GM18511 (cell line): ENCODE measurements around the gene TMEM175.

Experiments used
- ATAC-seq: cut with Tn5 transposase; IDR thresholded peaks from one replicate; pipeline ENCODE4 v1.9.1; 2021; ENCODE audit warnings: mild to moderate bottlenecking, moderate library complexity; ENCODE audit not compliant: unreplicated experiment

The TMEM175 gene

DNA sequence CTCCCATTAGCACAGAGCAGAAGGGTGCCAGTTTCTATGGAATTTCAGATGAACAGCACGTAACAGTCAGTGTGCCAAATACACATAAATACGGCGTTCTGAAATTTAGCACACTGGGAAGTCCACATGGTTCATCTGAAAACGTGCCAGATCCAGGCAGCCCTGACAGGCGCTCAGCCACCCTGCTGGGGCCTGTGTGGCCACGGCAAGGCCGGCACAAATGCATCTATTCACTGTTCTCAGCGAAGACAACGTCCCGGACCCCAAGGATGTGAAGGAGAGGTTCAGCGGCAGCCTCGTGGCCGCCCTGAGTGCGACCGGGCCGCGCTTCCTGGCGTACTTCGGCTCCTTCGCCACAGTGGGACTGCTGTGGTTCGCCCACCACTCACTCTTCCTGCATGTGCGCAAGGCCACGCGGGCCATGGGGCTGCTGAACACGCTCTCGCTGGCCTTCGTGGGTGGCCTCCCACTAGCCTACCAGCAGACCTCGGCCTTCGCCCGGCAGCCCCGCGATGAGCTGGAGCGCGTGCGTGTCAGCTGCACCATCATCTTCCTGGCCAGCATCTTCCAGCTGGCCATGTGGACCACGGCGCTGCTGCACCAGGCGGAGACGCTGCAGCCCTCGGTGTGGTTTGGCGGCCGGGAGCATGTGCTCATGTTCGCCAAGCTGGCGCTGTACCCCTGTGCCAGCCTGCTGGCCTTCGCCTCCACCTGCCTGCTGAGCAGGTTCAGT lies 25.5 kb downstream of the TMEM175 start:
- no peak for ATAC-seq

GRCh38 chr4:958314-958665 lies 26.0 kb downstream of the TMEM175 start:
- ATAC-seq, result no peak

DNA sequence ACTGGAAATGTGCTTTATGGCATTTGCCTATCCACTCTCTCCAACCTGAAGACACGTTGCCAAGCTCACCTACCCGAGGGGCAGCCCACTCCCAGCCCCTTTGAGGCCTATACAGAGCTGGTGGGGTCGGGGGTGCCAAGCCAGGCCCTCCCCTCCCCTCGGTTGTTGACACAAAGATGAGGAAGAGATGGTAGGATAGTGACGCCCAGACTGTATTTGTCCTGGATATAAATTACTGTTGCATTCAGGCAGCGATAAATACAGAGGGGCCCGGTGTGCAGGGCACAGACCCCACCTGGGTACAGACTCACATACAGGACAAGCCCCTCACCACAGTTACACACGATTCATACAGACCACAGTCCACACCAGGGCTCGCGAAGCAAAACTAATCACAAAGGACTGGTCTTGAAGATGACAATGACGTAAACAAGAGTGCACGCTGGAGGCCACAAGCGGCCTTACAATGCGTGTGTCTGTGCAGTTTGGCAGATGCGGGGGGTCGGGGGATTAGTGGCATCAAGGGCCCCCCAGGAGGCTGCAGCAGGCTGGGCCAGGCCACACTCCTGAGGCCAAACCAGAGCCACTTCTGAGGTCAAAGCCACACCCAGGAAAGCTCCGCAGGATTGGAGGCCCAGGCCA lies 26.6 kb downstream of the TMEM175 start:
- no peak for ATAC-seq

- no peak for ATAC-seq
These were observed 27.3 kb downstream of the TMEM175 start for GRCh38 chr4:959338-960139.

GRCh38 chr4:960140-960635 lies 27.9 kb downstream of the TMEM175 start:
- ATAC-seq, result no peak

DNA sequence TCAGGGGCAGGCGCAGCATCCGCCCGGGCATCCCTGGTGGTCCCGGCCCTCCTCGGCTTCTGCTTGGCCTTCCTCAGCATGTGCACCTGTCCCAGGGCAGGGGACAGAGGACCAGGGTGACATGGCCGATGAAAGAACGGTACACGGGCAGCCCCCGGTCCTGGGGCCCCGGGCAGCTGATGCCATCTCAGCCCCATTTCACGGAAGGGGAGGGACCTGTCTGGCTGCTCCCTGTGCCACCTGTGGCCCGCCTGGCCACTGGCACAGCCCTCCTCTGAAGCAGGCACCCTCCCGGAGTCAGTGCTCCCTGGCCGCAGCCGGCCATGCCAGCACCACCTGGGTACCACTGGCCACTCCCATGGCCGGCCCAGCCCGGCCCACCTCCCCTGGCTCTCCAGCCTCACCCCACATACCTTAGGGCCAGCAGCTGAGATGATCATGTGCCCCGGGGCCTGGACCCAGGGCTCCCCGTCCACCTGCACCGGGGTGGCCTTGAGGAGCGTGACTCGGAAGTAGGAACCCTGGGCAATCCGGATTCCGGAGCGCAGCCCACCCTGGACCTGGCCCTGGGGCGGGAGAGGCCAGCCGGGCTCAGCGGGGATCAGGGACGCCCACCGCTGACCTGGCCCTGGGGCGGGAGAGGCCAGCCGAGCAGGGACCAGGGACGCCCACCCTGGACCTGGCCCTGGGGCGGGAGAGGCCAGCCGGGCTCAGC lies 28.5 kb downstream of the TMEM175 start:
- ATAC-seq, result no peak

DNA sequence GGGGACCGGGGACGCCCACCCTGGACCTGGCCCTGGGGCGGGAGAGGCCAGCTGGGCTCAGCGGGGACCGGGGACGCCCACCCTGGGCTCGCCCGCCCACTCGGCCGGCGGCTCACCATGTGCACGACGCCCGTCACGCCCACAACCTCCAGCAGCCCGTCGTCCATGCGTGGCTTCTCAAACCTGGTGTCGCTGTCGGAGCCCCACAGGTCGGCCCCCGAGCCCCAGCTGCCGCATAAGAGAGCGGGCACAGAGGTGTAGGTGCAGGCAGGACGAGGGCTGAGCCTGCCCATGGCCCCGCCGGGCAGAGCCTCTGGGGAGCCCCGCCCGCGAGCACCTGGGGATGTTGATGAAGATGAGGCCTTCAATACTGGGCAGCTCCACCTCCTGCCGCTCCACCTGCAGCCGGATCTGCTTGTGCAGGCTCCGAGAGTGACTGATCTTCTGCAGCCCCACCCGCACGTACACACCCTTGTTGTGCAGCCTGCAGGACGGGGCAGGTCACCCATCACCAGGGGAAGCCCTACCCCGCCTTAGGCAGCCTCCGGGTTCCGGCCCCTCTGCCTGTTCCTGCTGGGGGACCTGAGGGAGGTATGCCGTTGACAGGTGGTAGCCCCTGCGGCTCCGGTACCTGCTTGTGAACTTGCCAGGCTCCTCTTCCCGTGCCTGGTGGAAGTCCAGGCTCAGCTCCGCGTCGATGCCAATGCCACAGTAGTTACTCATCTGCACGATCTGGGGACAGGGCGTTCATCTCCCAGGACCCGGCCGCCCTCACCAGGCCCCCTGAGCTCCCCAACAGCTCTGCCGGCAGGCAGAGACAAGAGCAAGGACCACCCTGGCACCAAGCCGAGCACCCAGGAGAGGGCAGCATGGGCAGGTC lies 29.3 kb downstream of the TMEM175 start:
- no peak for ATAC-seq

DNA sequence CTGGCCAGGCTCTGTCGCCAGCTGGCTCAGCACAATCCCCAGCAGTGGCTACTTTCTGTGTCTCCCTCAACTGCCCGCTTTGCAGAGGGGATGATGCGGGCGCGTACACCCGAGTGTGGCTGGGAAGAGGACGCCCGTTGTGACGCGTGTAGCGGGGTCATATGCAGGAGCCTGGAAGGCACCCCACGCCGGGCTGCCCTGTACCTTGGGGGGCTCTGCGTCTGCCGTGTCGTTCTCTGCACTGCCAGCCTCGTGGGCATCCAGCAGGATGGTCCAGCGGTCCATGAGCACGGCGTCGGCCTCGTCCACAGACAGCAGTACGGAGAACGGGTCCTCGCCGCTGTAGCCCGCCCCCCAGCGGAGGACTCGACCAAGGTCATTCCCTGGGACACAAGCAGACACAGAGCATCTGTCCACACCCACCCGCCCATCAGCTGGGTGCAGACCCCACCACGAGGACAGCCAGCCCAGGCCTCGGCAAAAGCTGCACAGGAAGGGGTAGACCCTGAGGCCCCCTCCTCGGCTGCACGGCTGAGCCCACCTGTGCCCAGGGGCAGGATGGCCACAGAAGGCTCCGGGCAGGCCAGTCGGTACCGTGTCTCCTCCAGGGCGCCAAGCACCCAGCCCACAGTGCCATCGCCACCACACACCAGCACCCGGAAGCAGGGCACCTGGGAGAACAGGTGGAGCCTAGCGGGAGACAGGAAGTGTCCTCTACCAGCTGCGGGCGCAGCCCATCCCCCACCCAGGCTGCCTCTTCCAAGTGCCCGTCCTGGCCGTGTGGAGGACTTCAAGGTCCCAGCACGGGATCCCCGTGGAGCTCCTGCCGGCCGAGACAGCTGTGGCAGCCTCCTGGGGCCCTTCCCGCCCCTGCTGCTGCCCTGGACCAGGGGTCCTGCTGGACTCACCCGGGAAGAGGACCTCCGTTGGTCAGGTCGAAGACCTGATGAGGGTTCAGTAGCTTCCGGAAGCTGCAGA lies 30.3 kb downstream of the TMEM175 start:
- no peak for ATAC-seq

DNA sequence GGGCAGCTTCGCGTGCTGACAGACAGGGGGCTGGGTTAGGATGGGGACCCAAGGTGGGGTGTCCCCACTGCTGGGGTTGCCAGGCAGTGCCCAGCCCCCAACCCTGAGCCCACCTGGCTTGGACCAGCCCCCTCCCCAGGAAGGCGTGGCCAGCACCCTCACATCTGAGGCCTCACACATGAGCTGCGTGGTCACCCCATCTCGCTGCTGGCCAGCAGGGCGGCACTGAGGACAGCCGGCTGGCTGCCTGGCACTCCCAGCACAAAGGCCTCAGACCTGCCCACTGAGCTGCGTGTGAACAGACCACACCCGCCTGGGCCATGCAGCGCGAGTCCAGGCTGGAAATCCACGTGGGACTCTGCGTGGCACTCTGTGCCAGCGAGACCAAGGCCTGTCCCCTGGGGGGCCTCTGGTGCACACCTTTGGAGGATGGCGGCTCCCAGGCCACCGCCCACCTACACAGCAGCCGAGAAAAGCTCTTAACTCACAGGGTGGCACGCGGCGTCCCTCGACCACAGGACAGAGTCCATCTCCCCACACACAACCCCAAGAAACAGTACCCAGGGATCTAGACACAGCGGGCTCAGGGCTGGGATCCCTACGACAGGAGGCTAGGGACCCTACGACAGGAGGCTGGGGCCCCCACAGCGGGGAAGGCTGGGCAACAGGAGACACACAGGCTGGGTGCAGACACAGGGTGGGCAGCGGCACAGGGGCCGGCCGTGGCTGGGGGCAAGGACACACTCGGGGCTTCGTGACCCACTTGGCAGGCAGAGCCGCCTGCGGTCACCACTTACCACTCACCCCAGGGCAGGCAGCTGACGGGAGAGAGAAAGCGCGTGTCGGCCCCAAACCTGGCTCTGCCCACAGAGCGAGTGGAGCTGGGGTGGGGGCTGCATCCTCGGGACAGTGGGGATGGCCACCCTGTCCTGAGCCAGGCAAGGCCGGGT lies 31.3 kb downstream of the TMEM175 start:
- ATAC-seq, result no peak

DNA sequence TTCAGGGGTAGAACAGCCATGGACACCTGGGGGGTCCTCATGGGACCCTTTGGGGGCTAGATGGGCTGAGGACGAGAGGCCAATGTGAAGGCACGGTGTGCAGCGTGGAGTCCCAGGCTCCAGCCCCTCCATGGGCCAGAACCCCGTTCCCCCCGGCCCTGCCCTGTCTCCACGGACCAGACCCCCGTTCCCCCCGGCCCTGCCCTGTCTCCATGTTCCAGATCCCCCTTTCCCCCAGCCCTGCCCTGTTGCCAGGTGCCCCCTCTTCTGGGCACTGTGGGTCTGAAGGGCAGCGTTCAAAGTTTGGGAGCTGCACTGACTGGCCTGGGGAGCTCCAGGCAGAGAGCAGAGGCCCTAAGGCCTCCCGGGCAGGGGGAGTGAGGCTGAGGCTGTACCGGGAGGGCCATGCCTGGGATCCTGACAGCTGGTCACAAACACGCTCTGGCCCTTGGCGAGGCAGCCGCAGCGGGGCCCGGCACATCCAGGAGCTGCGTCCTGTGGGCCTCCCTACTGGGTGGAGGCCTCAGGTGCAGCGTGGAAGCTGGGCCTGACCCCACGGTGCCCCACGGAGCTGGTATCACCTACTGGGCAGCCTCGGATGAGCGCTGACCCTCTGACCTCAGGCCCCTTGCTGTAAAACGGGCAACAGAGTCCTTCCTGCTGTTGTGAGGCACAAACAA lies 32.2 kb downstream of the TMEM175 start:
- no peak for ATAC-seq

GRCh38 chr4:965048-965765 lies 32.9 kb downstream of the TMEM175 start:
- ATAC-seq, result no peak

GRCh38 chr4:965766-966134 lies 33.5 kb downstream of the TMEM175 start:
- ATAC-seq, result no peak

GRCh38 chr4:966266-967112 lies 34.2 kb downstream of the TMEM175 start:
- no peak for ATAC-seq

DNA sequence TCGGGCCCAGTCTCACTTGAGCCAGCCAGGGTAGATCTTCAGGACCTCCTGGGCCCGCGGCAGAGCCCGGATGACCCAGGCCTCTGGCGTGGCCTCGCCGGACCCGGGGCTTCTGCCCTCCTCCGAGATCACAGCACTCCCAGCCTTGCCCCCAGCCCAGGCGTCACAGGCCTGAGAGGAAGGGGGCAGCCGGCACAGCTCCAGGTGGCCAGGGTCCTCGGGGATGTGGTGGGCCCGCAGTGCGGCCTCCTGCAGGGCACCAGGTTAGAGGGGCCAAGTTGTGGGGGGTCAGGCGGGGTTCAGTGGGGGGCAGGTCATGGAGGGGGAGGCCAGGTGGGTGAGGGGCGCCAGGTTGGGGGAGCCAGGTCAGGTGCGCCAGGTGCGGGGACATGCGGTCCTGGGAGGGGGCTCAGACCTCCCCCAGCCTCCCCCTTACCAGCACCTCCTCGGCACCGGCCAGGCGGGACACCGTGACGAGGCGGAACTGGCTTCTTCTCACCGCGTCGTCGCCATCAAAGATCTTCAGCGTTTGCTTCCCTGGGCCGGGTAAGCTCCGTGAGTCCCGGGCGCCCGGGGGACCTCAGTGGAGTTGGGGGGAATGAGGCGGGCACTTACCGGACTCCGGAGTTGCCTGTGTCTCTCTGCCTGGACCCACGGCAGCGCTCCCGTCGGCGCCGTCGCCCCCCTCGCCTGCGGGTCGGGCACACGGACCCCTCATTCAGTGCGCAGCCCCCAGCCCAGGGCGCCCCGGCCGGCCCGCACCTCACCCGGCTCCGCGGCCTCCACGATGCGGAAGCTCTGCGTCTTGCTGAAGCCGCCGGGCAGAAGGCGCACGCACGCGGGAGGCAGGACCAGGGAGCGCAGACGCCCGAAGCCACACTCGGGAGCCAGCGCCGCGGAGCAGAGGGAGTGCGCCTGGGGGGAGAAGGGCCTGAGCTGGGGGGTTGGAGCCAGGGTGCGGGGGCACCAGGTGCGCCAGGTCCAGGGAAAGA lies 35.1 kb downstream of the TMEM175 start:
- ATAC-seq, result no peak

DNA sequence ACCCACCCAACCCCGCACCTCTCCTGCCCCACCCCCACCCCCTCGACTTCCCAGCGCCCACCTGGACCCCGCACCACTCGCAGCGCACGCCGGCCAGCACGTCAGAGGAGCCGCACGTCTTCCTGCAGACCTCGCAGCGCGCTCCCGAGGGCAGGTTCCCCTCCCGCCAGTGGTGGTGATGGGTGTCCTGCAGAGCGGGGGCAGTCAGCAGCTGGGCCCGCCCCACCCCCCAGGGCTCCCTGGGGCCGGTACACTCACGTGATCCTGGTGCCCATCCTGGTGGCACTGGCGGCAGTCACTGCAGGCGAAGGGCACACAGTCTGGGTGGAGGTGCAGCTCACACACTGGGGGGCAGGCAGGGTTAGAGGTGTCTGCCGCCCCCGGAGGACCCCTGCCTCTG lies 36.0 kb downstream of the TMEM175 start:
- no peak for ATAC-seq
